Ascending aorta (tissue), 2 donors: ENCODE data around the gene GAK. TPM values are rescaled to one million over a fixed set of nuclear protein-coding genes. Genes with fewer than 3 reads are reported as not detected.

ENCODE experiments used
- DNase-seq, 2 donors: peaks; one replicate each; pipeline ENCODE4 v3.0.0-alpha.2; 2019; ENCODE audit warnings: low spot score in 2 of 2
- H3K27ac ChIP-seq, 2 donors: fragments of 200-600 bp; sonication (generic); one replicate each; pipeline ENCODE4 v1.5.1; 2016 to 2017; ENCODE audit warnings: mild to moderate bottlenecking in 1 of 2
- H3K27me3 ChIP-seq: fragments of 200-600 bp; sonication (generic); one replicate; pipeline ENCODE4 v1.5.1; 2017
- H3K36me3 ChIP-seq, 2 donors: fragments of 200-600 bp; sonication (generic); one replicate each; pipeline ENCODE4 v1.5.1; 2016
- H3K4me1 ChIP-seq, 2 donors: fragments of 200-600 bp; sonication (generic); one replicate each; pipeline ENCODE4 v1.5.1; 2016 to 2017; ENCODE audit warnings: mild to moderate bottlenecking in 1 of 2
- H3K4me3 ChIP-seq, 2 donors: fragments of 200-600 bp; sonication (generic); one replicate each; pipeline ENCODE4 v1.5.1; 2016 to 2017; ENCODE audit warnings: mild to moderate bottlenecking in 1 of 2
- H3K9me3 ChIP-seq, 2 donors: fragments of 200-600 bp; sonication (generic); one replicate each; pipeline ENCODE4 v1.5.1; 2016
- intact Hi-C: fragments of 100-400 bp; cut with DNase I; formaldehyde crosslinking; loops from one replicate; pipeline ENCODE4 v1.15.1; 2023
- total RNA-seq: library from RNA; depleted of rRNA; stranded (reverse); fragments of >200 nt; gene quantifications from one replicate; pipeline ENCODE4 v1.1.0, GENCODE V29; 2016
- TF ChIP-seq, protein P1 (sequence below), 3 experiments: fragments of 200-600 bp in 2 of 3; fragments of 450-650 bp in 1 of 3; sonication (generic) in 2 of 3; IDR thresholded peaks; one replicate each; pipeline ENCODE4 v1.5.1; 2016 to 2019; ENCODE audit warnings: antibody characterized with exemption in 3 of 3, mild to moderate bottlenecking in 1 of 3, moderate library complexity in 1 of 3

GAK gene
- total RNA-seq, 1 donor from 2014 or later, result 87.3 TPM

DNA sequence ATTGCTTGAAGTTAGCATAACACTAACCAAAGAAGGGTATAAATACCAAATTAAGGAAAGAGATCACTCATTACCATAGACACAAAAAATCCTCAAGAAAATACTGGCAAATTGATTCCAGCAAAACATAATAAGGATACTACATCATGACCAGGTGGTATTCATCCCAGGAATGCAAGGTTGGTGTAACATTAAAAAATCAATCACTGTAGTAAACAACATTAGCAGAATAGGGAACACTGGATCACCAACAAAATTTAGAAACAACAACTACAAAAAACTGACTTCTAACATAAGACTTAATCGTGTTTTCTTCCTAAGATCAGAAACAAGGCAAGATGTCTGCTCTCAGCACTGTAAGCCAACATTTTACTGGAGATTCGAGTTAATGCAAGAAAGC lies 14.1 kb downstream of the GAK start:
- DNase-seq, result no peak
- H3K36me3 ChIP-seq, result peaks cover 3 to 8% of the 10 kb centered on the region in 2 donors
- TF ChIP-seq, protein P1, sequence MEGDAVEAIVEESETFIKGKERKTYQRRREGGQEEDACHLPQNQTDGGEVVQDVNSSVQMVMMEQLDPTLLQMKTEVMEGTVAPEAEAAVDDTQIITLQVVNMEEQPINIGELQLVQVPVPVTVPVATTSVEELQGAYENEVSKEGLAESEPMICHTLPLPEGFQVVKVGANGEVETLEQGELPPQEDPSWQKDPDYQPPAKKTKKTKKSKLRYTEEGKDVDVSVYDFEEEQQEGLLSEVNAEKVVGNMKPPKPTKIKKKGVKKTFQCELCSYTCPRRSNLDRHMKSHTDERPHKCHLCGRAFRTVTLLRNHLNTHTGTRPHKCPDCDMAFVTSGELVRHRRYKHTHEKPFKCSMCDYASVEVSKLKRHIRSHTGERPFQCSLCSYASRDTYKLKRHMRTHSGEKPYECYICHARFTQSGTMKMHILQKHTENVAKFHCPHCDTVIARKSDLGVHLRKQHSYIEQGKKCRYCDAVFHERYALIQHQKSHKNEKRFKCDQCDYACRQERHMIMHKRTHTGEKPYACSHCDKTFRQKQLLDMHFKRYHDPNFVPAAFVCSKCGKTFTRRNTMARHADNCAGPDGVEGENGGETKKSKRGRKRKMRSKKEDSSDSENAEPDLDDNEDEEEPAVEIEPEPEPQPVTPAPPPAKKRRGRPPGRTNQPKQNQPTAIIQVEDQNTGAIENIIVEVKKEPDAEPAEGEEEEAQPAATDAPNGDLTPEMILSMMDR (IDR thresholded peaks at IDR 0.05), result no peak
- no peaks in the 10 kb centered on the region for H3K9me3 ChIP-seq
- no peak overlapping the region for H3K27ac ChIP-seq
- no peaks in the 10 kb centered on the region for H3K4me1 ChIP-seq
- intact Hi-C loops, result no loop called here
- H3K27me3 ChIP-seq, result no peaks in the 10 kb centered on the region
- H3K4me3 ChIP-seq, result no peak overlapping the region

DNA sequence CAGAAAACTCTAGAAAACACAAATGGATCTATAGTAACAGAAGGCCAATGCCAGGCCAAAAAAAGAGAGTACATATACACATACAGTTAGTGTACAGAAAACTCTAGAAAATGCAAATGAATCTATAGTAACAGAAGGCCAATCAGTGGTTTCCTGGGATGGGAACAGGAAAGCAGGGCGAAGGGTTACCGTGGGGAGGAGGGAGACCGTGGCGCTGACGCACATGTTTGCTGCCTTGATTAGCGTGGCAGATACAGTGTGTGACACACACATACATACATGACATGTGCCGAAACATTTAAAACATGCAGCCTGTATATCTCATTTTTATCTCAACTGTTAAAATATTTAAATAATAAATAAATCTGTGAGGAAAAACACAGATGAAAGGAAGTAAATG lies 14.7 kb downstream of the GAK start:
- no peak overlapping the region for H3K4me3 ChIP-seq
- TF ChIP-seq, protein P1 (IDR thresholded peaks at IDR 0.05), result no peak
- H3K36me3 ChIP-seq, result peaks cover 5 to 7% of the 10 kb centered on the region in 2 donors
- intact Hi-C loops, result no loop called here
- H3K4me1 ChIP-seq, result no peaks in the 10 kb centered on the region
- DNase-seq, result no peak
- no peaks in the 10 kb centered on the region for H3K9me3 ChIP-seq
- H3K27ac ChIP-seq, result no peak overlapping the region
- no peaks in the 10 kb centered on the region for H3K27me3 ChIP-seq

DNA sequence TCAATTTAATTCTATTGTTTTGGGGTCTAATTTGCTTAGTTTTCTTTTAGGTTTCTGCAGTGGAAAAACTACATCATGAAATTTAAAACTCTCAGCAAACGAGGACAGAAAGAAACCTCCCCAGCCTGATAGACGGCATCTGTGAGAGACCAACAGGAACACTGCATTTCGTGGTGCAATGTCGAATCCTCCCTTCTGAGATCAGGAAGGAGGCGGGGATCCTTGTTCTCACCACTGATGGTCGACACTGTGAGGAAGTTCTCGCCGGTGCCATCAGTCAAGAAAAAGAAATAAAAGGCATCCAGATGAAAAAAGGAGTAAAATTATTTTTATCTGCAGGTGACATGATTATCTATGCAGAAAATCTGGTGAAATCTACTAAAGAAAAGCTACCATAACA lies 16.5 kb downstream of the GAK start:
- DNase-seq, result peak in 1 of 2 donors; percentile 62
- H3K27me3 ChIP-seq, result no peaks in the 10 kb centered on the region
- no peaks in the 10 kb centered on the region for H3K4me1 ChIP-seq
- H3K27ac ChIP-seq, result no peak overlapping the region
- no peaks in the 10 kb centered on the region for H3K9me3 ChIP-seq
- intact Hi-C loops, result no loop called here
- peaks cover 14 to 26% of the 10 kb centered on the region in 2 donors for H3K36me3 ChIP-seq
- H3K4me3 ChIP-seq, result no peak overlapping the region
- TF ChIP-seq, protein P1 (IDR thresholded peaks at IDR 0.05), result no peak

DNA sequence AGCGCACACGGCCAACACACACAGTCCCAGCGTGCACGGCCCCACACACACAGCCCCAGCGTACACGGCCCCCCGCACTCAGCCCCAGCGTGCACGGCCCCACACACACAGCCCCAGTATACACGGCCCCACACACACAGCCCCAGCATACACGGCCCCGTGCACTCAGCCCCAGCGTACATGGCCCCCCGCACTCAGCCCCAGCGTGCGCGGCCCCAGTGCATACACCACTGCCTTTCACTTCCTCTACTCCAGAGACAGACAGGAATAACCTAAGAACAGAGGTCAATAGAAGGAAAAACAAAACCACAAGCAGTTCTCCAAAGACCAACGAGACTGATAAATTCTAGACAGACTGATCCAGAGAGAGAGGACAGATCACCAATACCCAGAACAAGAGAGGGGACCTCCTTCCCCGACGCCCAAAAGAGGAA lies 17.1 kb downstream of the GAK start:
- peak in 1 of 2 donors; percentile 44 for DNase-seq
- H3K9me3 ChIP-seq, result no peaks in the 10 kb centered on the region
- H3K4me3 ChIP-seq, result no peak overlapping the region
- no peaks in the 10 kb centered on the region for H3K4me1 ChIP-seq
- no peaks in the 10 kb centered on the region for H3K27me3 ChIP-seq
- TF ChIP-seq, protein P1 (IDR thresholded peaks at IDR 0.05), result no peak
- intact Hi-C loops, result no loop called here
- no peak overlapping the region for H3K27ac ChIP-seq
- peaks cover 14 to 28% of the 10 kb centered on the region in 2 donors for H3K36me3 ChIP-seq

DNA sequence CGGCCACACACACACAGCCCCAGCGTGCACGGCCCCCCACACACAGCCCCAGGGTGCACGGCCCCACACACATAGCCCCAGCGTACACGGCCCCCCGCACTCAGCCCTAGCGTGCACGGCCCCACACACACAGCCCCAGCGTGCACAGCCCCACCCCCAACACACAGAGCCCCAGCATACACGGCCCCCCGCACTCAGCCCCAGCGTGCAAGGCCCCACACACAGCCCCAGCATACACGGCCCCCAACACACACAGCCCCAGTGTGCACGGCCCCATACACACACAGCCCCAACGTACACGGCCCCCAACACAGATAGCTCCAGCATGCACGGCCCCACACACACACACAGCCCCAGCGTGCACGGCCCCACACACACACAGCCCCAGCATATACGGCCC lies 17.6 kb downstream of the GAK start:
- TF ChIP-seq, protein P1 (IDR thresholded peaks at IDR 0.05), result no peak
- Histone ChIP-seq H3K27me3 (no peaks in the 10 kb centered on the region), H3K36me3 (peaks cover 15 to 33% of the 10 kb centered on the region in 2 donors), H3K4me3 (no peak overlapping the region), H3K4me1 (no peaks in the 10 kb centered on the region), H3K9me3 (no peaks in the 10 kb centered on the region), H3K27ac (no peak overlapping the region)
- no peak for DNase-seq
- intact Hi-C loops, result no loop called here

DNA sequence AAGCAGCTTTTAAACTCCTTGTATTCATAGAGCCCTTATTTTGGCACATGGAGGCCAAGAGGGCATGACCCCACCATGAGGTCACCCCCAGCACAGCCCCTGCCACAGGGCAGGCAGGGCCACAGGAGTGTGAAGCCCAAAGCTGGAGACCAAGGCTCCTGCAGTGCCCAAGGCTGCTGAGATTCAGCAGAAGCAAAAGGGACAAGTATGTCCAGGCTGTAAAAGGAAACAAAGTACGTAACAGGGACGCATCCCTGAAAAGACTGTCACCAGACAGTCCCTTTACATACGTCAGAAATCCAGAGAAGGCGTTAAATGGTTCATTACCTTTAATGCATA lies 18.9 kb downstream of the GAK start:
- intact Hi-C loops, result no loop called here
- no peaks in the 10 kb centered on the region for H3K27me3 ChIP-seq
- no peak overlapping the region for H3K4me3 ChIP-seq
- no peak overlapping the region for H3K27ac ChIP-seq
- no peaks in the 10 kb centered on the region for H3K4me1 ChIP-seq
- no peaks in the 10 kb centered on the region for H3K9me3 ChIP-seq
- no peak for DNase-seq
- TF ChIP-seq, protein P1 (IDR thresholded peaks at IDR 0.05), result no peak
- peaks cover 23 to 34% of the 10 kb centered on the region in 2 donors for H3K36me3 ChIP-seq
